Lung (tissue), 12 donors: ENCODE results near the gene LDLRAD4. TPM values are rescaled to one million over a fixed set of nuclear protein-coding genes. Genes with fewer than 3 reads are reported as not detected.

Source experiments
- ATAC-seq: fragments of 200-7000 bp; cut with Tn5 transposase; one replicate; pipeline ENCODE4 v1.9.1; 2020; ENCODE audit warnings: moderate number of reproducible peaks; ENCODE audit not compliant: insufficient read depth, low FRiP score
- DNase-seq, 3 donors: peaks; one replicate each; pipeline ENCODE4 v3.0.0-alpha.2; 2013 to 2017
- H3K27ac ChIP-seq, 2 donors: one replicate each; pipeline ENCODE4 v1.5.1; 2013; ENCODE audit warnings: mild to moderate bottlenecking in 2 of 2, moderate library complexity in 2 of 2, control low read depth in 1 of 2, inconsistent platforms in 1 of 2, low read depth in 1 of 2, low read length in 1 of 2
- H3K27me3 ChIP-seq, 3 donors: one replicate each; pipeline ENCODE4 v1.5.1; 2013; ENCODE audit warnings: low read length in 2 of 3; ENCODE audit not compliant: control insufficient read depth in 3 of 3, insufficient read depth in 3 of 3
- H3K36me3 ChIP-seq, 4 donors: one replicate each; pipeline ENCODE4 v1.5.1; 2013; ENCODE audit warnings: low read length in 4 of 4, mild to moderate bottlenecking in 1 of 4, moderate library complexity in 1 of 4; ENCODE audit not compliant: control insufficient read depth in 4 of 4, insufficient read depth in 4 of 4
- H3K4me1 ChIP-seq, 5 donors: one replicate each; pipeline ENCODE4 v1.5.1; 2013; ENCODE audit warnings: low read length in 5 of 5, mild to moderate bottlenecking in 2 of 5, moderate library complexity in 1 of 5; ENCODE audit not compliant: control insufficient read depth in 5 of 5, insufficient read depth in 5 of 5
- H3K4me3 ChIP-seq: one replicate; pipeline ENCODE4 v1.5.1; 2013; ENCODE audit warnings: mild to moderate bottlenecking, control low read depth, moderate library complexity
- H3K9ac ChIP-seq, 2 donors: one replicate each; pipeline ENCODE4 v1.5.1; 2013; ENCODE audit warnings: low read length in 2 of 2, control low read depth in 1 of 2; ENCODE audit not compliant: insufficient read depth in 1 of 2
- H3K9me3 ChIP-seq, 4 donors: one replicate each; pipeline ENCODE4 v1.5.1; 2013; ENCODE audit warnings: low read length in 3 of 4, mild to moderate bottlenecking in 1 of 4, moderate library complexity in 1 of 4; ENCODE audit not compliant: control insufficient read depth in 4 of 4, insufficient read depth in 3 of 4
- WGBS, 2 donors: extraction: QIAGEN DNeasy Blood & Tissue Kit; methylation state at CpG; one replicate each; pipeline ENCODE4 v1.1.7; 2013; 5-methylcytosine and 5-hydroxymethylcytosine counted together
- polyA plus RNA-seq, 2 donors: library from polyadenylated mRNA; stranded (reverse); fragments of 200-250 nt; gene quantifications; one replicate each; pipeline ENCODE4 v1.2.1, GENCODE V29; 2013
- total RNA-seq, 2 donors: library from RNA; depleted of rRNA in 1 of 2; stranded (reverse); fragments of >200 nt in 1 of 2; gene quantifications; one replicate each; pipeline ENCODE4 v1.2.1, GENCODE V29; 2014 to 2021
- TF ChIP-seq, protein P1 (sequence below): IDR thresholded peaks from 2 replicates; pipeline ENCODE4 v1.5.1; 2012; ENCODE audit warnings: mild to moderate bottlenecking; ENCODE audit errors: control extremely low read depth, extremely low read depth
- donor health status: control.
- donor health status: control.
- donor health status: Bipolar disorder and iron deficiency.
- donor health status: healthy.
- donor health status: DM: yes; HTN: yes; CAD: no.

Gene LDLRAD4
- total and polyA plus RNA-seq, 4 donors: 3.2 to 62.4 (median 19.9) TPM

DNA sequence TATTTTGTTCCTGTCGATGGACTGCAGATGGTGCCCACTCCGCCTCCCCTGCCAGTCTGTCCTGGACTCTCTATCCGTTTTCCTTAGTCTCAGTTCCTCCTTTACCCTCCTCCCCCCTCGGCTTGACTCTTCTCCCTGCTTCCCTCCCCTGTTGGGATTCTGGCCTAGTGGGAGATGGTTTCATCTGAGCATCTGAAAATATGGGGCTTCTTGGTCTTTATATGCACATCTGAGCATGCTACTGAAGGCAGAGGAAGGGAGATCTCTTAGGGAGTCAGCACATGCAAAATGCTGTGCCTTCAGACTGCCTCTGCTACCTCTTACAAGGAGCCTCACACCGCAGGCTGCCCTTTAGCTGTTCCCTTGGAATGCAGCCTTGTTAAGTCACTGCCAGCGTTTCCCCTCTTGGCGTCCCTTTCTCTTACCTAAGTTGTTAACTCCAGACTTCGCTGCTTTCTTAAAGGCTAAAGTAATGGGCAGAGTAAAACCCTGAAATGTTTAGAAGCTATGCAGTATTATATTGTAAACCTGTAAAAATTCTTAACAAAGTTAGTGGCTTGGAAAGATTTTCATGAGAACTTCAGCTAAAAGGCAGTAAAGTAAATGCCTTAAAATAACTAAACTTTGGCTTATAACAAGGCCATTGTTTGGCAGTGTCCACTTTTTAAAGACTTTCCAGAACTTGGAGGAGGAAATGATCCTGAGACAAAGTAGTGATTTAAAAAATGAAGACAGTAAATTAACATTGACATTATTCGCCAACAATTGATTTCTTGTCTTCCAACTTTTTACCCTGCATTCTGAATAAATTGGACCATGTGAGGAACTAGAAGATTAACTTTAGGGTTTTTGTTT is 49.8 kb downstream of the LDLRAD4 start:
- H3K9ac ChIP-seq: peak overlapping the region in 1 of 2 donors; percentile 33
- H3K36me3 ChIP-seq: no peaks in the 10 kb centered on the region
- H3K27me3 ChIP-seq: no peaks in the 10 kb centered on the region
- H3K27ac ChIP-seq: peak overlapping the region in 1 of 2 donors; percentile 39
- TF ChIP-seq, protein P1, sequence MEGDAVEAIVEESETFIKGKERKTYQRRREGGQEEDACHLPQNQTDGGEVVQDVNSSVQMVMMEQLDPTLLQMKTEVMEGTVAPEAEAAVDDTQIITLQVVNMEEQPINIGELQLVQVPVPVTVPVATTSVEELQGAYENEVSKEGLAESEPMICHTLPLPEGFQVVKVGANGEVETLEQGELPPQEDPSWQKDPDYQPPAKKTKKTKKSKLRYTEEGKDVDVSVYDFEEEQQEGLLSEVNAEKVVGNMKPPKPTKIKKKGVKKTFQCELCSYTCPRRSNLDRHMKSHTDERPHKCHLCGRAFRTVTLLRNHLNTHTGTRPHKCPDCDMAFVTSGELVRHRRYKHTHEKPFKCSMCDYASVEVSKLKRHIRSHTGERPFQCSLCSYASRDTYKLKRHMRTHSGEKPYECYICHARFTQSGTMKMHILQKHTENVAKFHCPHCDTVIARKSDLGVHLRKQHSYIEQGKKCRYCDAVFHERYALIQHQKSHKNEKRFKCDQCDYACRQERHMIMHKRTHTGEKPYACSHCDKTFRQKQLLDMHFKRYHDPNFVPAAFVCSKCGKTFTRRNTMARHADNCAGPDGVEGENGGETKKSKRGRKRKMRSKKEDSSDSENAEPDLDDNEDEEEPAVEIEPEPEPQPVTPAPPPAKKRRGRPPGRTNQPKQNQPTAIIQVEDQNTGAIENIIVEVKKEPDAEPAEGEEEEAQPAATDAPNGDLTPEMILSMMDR: no peak
- no peak for ATAC-seq
- H3K4me3 ChIP-seq: no peak overlapping the region
- WGBS, 2 donors: 47 to 52% methylated on average over 9 of the region's 9 CpGs
- H3K4me1 ChIP-seq: peaks cover 0 to 94% (median 18%) of the 10 kb centered on the region in 5 donors
- no peaks in the 10 kb centered on the region for H3K9me3 ChIP-seq
- peak; percentile 48 to 72 (median 68) for DNase-seq

DNA sequence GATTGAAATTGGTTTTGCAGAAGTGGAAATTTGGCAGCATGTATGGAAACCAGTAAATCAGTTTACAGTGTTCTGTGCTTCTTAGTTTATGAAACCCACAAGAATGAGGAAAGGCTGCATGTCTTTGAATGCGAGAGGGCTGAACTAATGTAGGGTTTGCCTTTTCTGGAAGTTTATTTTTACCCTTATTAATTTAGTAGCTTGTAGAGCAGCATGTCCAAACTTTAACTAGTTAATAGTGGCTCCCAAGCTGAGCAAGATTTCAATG is 50.4 kb downstream of the LDLRAD4 start:
- WGBS, 2 donors: 30 to 37% methylated on average over 1 of the region's 1 CpG
- Histone ChIP-seq H3K9ac (no peak overlapping the region), H3K4me1 (peaks cover 0 to 91% (median 18%) of the 10 kb centered on the region in 5 donors), H3K27ac (peak overlapping the region in 1 of 2 donors; percentile 7), H3K27me3 (no peaks in the 10 kb centered on the region), H3K4me3 (no peak overlapping the region), H3K9me3 (no peaks in the 10 kb centered on the region), H3K36me3 (no peaks in the 10 kb centered on the region)
- TF ChIP-seq, protein P1: no peak
- peak in 2 of 3 donors; percentile 78 to 80 for DNase-seq
- no peak for ATAC-seq

DNA sequence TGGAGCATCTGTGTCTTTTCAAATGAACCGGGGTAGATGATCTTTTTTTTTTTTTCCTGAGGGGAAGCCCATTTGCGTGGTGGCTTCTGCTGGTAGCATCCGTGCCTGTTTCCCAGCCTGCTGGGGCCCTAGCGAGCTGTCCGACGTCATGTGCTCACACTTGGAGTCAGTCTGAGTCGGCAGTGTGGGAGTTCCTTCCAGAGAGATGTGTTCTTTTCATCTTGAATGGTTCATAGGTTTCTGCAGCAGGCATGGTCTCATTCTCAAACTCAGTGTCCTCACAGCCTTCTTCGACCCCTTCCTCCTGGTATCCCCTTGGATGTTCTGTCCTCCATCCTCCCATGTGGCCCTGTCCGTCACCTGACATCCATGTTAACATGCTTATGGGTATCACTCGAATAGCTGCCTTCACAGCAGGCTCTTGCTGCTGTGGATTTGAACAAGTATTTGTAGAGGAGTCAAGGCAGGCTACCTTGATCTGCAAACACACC is 51.0 kb downstream of the LDLRAD4 start:
- Histone ChIP-seq H3K9ac (peak overlapping the region in 1 of 2 donors; percentile 6), H3K9me3 (no peaks in the 10 kb centered on the region), H3K4me3 (no peak overlapping the region), H3K4me1 (peaks cover 0 to 85% (median 15%) of the 10 kb centered on the region in 5 donors), H3K27me3 (no peaks in the 10 kb centered on the region), H3K27ac (no peak overlapping the region), H3K36me3 (no peaks in the 10 kb centered on the region)
- ATAC-seq (no peak), DNase-seq (peak in 2 of 3 donors; percentile 73 to 79)
- WGBS, 2 donors: 59 to 72% methylated on average over 10 of the region's 10 CpGs
- TF ChIP-seq, protein P1: no peak
